Effector memory CD4-positive, alpha-beta T cell (primary cell): Measurements from ENCODE around the gene TCF7L2.

ENCODE experiments used
- DNase-seq, 3 donors: peaks; one replicate each; pipeline ENCODE4 v3.0.0-alpha.2; 2020
- H3K27ac ChIP-seq: 2 replicates; pipeline ENCODE4 v1.7.0; 2013; ENCODE audit warnings: mild to moderate bottlenecking, low read length, moderate library complexity; ENCODE audit not compliant: insufficient read depth, poor library complexity, severe bottlenecking
- H3K27me3 ChIP-seq: replicated peaks from 2 replicates; pipeline ENCODE4 v1.7.0; 2013; ENCODE audit warnings: mild to moderate bottlenecking, low read length; ENCODE audit not compliant: insufficient read depth, control insufficient read depth, poor library complexity, severe bottlenecking
- H3K36me3 ChIP-seq: 2 replicates; pipeline ENCODE4 v1.7.0; 2013; ENCODE audit warnings: mild to moderate bottlenecking, low read length, moderate library complexity; ENCODE audit not compliant: control insufficient read depth, insufficient read depth
- H3K4me1 ChIP-seq: 2 replicates; pipeline ENCODE4 v1.7.0; 2013; ENCODE audit warnings: low read length, mild to moderate bottlenecking; ENCODE audit not compliant: control insufficient read depth, insufficient read depth, poor library complexity, severe bottlenecking
- H3K4me3 ChIP-seq: 2 replicates; pipeline ENCODE4 v1.7.0; 2013; ENCODE audit warnings: low read length, low read depth, mild to moderate bottlenecking; ENCODE audit not compliant: insufficient read depth, poor library complexity, severe bottlenecking
- H3K9me3 ChIP-seq: 2 replicates; pipeline ENCODE4 v1.7.0; 2013; ENCODE audit warnings: mild to moderate bottlenecking, low read length, moderate library complexity; ENCODE audit not compliant: control insufficient read depth

The TCF7L2 gene

DNA sequence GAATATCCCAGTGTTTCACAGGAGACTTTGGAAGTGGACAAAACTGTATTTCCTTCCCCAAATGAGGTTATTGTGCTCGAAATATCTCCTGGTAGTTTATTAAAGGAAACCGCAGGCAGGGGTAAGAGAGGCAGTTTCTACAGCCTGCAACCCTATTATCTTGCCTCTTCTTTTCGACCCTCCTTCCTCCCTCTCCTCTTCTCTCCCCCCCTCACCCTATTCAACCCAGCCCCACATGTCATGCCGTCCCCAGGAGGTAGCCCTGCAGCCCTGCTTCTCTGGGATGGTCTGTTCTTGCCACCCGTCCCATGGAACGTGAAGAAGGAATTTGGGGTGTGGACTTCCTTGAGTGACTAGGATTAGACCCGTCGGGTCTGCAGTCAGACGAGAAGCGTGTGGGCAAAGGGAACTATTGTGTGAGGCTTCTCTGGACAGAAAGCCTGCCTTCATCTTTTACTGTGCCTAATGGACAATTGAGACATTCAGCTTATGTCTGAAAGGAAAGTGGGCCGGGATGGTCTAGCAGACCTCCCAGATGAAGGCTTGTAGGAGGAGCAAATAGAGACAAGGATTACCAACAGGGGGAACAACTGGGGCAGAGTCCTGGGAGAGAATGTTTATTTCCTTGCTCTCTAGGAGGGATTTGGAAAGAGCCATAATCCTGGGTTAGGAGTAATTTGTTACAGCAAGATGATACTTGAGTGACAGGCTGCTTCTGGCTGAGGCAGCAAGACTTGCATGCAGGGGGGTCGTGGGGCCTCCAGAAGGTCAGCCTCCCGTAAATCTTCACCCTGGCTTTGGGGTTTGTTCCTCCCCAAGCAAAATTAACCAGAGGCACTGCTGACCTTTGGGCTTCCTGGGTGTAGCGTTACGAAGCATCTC, 77.8 kb downstream of the TCF7L2 start:
- H3K9me3 ChIP-seq, result no peaks in the 10 kb centered on the region
- no peaks in the 10 kb centered on the region for H3K4me1 ChIP-seq
- no peaks in the 10 kb centered on the region for H3K36me3 ChIP-seq
- H3K27me3 ChIP-seq, result no peaks in the 10 kb centered on the region
- no peak overlapping the region for H3K4me3 ChIP-seq
- no peak for DNase-seq
- H3K27ac ChIP-seq, result no peak overlapping the region

DNA sequence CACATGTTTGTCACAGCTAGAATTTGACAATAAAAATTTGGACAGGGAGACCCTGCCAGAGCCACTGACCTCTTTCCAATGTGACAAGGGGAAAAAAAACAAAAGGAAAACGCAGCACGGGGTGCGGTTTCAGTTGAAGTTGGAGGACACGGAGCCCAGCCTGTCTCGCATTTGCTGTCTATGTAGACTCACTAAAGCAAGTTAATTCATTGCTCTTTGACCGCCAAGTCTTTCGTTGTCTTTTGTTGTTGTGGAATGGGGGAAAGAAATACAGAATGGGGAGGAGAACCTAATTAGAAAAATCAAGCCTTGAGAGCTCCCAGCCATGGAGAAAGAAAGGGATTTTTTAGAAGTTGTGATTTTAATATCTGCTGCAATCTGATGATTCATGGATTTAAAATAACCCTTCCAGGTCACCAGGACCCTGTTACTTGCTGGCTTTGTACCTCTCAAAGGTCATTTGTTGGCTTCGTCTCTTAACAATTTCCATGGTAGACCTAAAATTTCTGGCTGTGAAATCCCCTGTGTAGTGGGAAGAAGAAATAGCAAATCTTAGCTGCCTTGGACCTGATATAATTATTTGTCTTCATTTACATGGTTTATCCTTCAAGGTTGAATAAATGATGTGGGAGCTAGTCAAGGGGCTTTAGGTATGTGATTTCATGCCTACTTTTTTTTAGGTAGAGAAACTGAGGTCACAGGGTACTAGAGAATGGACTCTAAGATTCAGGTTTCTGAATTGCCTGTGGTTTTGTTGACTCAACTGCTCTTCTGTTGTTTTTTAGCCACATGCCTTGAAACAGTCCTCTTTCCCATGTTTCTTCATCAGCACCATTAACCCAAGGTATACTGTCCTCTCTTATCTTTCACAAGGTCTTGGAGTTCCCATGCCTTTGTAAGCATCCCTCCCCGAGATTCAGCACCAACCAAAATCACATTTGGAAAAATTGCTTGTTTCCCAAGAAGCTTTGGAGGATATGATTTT, 78.7 kb downstream of the TCF7L2 start:
- H3K4me3 ChIP-seq, result no peak overlapping the region
- no peaks in the 10 kb centered on the region for H3K4me1 ChIP-seq
- no peak for DNase-seq
- H3K27me3 ChIP-seq, result no peaks in the 10 kb centered on the region
- H3K27ac ChIP-seq, result no peak overlapping the region
- no peaks in the 10 kb centered on the region for H3K36me3 ChIP-seq
- no peaks in the 10 kb centered on the region for H3K9me3 ChIP-seq

DNA sequence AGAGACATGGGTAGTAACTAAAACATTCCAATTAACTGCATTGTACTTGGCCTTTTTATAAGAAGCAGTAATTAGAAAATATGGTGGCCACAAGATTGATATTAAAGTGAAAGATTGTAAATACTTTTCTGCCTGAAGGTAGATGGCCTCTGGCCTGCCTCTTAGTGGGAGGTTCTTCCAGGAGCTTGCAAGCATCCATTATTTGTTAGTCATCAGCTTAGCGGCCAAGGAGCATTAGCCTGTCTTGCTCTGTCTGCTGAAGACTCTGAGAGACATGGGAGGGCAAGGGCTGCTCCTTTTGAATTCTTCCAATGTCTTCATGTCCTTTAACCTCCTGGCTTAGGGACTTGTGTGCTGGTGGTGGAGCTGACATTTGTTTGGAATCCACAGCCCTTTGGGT, 80.4 kb downstream of the TCF7L2 start:
- Histone ChIP-seq H3K9me3 (no peaks in the 10 kb centered on the region), H3K27ac (no peak overlapping the region), H3K4me3 (no peak overlapping the region), H3K36me3 (no peaks in the 10 kb centered on the region), H3K27me3 (no peaks in the 10 kb centered on the region), H3K4me1 (no peaks in the 10 kb centered on the region)
- DNase-seq, result no peak

DNA sequence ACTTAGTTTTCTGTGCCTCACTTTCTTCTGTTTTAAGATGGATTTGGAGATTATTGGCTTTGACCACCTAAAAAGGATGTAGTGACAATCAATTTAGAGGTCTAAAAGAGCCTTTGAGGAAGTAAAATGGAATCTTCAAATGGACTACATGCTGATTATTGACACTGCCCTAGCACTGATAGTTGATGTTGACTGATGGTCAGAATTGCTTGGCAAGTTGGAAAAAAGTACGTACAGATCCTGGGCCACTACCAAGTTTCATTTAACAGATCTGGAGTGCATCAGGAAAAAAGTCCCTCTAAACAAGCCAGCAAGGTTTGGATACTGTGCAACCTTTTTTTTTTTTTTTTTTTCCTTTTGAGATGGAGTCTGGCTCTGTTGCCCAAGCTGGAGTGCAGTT, 81.1 kb downstream of the TCF7L2 start:
- Histone ChIP-seq H3K4me1 (no peaks in the 10 kb centered on the region), H3K9me3 (no peaks in the 10 kb centered on the region), H3K36me3 (no peaks in the 10 kb centered on the region), H3K4me3 (no peak overlapping the region), H3K27me3 (no peaks in the 10 kb centered on the region), H3K27ac (no peak overlapping the region)
- no peak for DNase-seq

DNA sequence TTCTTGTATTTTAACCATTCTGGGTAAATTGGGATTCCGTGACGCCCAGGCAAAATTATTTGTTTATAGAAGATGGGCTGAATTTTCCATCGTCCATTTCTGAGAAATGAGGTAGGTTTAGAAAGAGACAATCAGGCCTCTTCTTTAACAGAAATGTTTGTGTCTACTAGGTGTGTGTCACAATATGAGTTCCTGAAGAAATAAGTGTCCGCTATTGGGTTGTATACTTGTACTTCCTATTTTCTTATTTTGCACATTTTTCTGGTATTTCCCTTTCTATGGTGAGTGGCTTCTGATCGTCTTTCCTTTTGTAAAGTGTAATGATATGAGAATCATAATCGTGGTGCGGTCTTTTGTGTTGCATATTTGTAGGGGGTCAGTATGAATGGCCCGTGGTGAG, 83.9 kb downstream of the TCF7L2 start:
- H3K36me3 ChIP-seq, result no peaks in the 10 kb centered on the region
- H3K4me3 ChIP-seq, result no peak overlapping the region
- no peaks in the 10 kb centered on the region for H3K27me3 ChIP-seq
- no peaks in the 10 kb centered on the region for H3K9me3 ChIP-seq
- H3K4me1 ChIP-seq, result no peaks in the 10 kb centered on the region
- no peak for DNase-seq
- H3K27ac ChIP-seq, result no peak overlapping the region

DNA sequence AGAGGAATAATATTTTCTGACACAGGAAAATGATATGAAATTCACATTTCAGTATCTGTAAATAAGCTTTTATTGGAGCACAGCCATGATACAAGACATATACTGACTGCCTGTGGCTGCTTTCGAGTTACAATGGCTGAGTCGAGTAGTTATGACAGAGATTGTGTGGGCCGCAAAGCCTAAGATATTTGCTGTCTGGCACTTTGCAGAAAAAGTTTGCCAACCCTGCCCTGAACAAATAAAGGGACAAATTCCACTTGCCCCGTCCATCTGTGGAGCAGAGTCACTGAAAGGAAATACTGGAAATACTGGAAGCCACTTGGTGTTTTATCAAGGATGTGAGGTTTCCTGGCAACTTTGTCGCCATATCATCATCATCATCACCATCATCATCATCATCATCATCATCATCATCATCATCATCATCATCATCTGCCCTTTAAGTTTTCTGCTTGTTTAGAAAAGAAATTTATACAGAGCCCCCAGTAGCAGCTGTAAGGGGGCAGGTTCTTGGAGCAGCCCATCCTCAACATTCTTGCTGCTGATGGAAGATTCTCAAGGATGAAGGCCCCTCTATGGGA, 85.8 kb downstream of the TCF7L2 start:
- H3K36me3 ChIP-seq, result no peaks in the 10 kb centered on the region
- DNase-seq, result no peak
- no peak overlapping the region for H3K4me3 ChIP-seq
- no peaks in the 10 kb centered on the region for H3K4me1 ChIP-seq
- no peak overlapping the region for H3K27ac ChIP-seq
- H3K9me3 ChIP-seq, result no peaks in the 10 kb centered on the region
- H3K27me3 ChIP-seq, result no peaks in the 10 kb centered on the region

DNA sequence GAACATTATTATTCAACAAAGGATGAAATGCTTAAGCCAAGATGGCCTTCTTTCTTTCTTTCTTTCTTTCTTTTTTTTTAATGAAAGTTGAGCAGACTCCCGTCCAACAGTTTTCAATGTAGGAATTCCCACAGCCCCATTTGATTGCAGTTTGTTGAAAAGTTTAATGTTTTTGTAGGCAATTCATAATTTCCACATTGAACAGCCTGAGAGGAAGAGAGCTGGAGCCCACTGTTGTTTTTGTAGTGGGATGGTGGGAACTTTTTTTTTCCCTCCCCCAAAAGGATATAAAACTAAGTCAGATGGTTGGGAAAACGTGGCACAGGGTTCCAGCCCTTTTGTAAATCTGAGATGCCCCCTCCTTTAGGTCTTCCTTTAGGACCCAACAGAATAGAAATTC, 86.6 kb downstream of the TCF7L2 start:
- Histone ChIP-seq H3K36me3 (no peaks in the 10 kb centered on the region), H3K27me3 (no peaks in the 10 kb centered on the region), H3K27ac (no peak overlapping the region), H3K4me1 (no peaks in the 10 kb centered on the region), H3K9me3 (no peaks in the 10 kb centered on the region), H3K4me3 (no peak overlapping the region)
- DNase-seq, result no peak

DNA sequence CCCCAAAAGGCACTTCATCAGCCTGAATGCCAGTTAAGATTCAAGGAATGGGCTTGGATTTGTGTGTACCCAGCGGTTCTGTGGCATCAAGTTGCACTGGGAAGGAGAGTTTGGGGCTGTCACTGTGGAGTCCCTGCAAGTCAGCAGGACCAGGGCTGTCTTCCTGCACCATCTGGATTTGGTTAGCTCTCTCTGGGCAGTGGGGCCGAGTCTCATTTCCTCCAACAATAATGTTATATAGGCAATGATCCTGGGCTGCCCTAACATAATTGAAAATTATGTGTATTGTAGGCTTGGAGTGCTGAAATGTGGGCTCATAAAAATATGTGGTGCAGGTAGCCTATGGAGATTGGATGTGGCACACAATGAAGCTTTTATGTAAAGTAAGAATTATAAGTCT, 87.2 kb downstream of the TCF7L2 start:
- Histone ChIP-seq H3K9me3 (no peaks in the 10 kb centered on the region), H3K4me1 (no peaks in the 10 kb centered on the region), H3K36me3 (no peaks in the 10 kb centered on the region), H3K27me3 (no peaks in the 10 kb centered on the region), H3K27ac (no peak overlapping the region), H3K4me3 (no peak overlapping the region)
- DNase-seq, result no peak

DNA sequence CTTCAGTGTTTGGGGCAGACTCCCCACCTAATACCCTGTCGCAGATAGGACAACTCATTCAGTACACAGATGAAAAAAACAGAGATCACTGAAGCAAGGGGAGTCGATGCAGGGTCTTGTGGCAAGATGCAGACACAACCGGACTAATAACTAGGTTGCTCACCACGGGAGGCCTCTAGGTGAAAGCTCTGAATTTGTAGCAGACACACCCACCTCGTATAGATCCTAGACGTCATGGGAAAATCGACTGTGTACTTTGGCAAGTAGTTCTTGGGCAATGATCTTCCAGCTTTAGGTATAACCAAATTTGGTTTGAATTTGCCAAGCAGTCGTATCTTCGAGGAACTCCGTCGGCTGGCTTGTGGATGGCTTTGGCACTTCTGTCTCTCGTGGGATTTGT, 88.1 kb downstream of the TCF7L2 start:
- no peak overlapping the region for H3K4me3 ChIP-seq
- H3K27ac ChIP-seq, result no peak overlapping the region
- H3K36me3 ChIP-seq, result no peaks in the 10 kb centered on the region
- DNase-seq, result no peak
- no peaks in the 10 kb centered on the region for H3K9me3 ChIP-seq
- no peaks in the 10 kb centered on the region for H3K27me3 ChIP-seq
- no peaks in the 10 kb centered on the region for H3K4me1 ChIP-seq
